ENCODE data around the gene HERC2.

HERC2 gene

GRCh38 chr15:28093752-28094535, 228.0 kb downstream of the HERC2 start:
- DNase-seq = no peak

GRCh38 chr15:28091313-28091712, 230.7 kb downstream of the HERC2 start:
- no peak for DNase-seq

GRCh38 chr15:28086175-28086703, 235.7 kb downstream of the HERC2 start:
- DNase-seq = no peak

GRCh38 chr15:28085489-28086174, 236.3 kb downstream of the HERC2 start:
- DNase-seq = no peak

- DNase-seq = no peak
Observed at GRCh38 chr15:28084547-28084946, 237.4 kb downstream of the HERC2 start.

GRCh38 chr15:28082891-28083684, 238.9 kb downstream of the HERC2 start:
- no peak for DNase-seq

GRCh38 chr15:28081594-28081993, 240.4 kb downstream of the HERC2 start:
- DNase-seq = no peak

GRCh38 chr15:28080386-28080785, 241.6 kb downstream of the HERC2 start:
- DNase-seq = no peak

GRCh38 chr15:28079313-28079969, 242.5 kb downstream of the HERC2 start:
- DNase-seq = no peak

- DNase-seq = no peak
Observed at GRCh38 chr15:28078191-28078719, 243.7 kb downstream of the HERC2 start.

- DNase-seq = no peak
Observed at GRCh38 chr15:28075573-28075972, 246.4 kb downstream of the HERC2 start.

- DNase-seq = no peak
Observed at GRCh38 chr15:28068930-28069329, 253.0 kb downstream of the HERC2 start.

GRCh38 chr15:28066231-28066630, 255.7 kb downstream of the HERC2 start:
- DNase-seq = no peak
